ENCODE results near the gene KLHL9.

- TF ChIP-seq, protein P1, sequence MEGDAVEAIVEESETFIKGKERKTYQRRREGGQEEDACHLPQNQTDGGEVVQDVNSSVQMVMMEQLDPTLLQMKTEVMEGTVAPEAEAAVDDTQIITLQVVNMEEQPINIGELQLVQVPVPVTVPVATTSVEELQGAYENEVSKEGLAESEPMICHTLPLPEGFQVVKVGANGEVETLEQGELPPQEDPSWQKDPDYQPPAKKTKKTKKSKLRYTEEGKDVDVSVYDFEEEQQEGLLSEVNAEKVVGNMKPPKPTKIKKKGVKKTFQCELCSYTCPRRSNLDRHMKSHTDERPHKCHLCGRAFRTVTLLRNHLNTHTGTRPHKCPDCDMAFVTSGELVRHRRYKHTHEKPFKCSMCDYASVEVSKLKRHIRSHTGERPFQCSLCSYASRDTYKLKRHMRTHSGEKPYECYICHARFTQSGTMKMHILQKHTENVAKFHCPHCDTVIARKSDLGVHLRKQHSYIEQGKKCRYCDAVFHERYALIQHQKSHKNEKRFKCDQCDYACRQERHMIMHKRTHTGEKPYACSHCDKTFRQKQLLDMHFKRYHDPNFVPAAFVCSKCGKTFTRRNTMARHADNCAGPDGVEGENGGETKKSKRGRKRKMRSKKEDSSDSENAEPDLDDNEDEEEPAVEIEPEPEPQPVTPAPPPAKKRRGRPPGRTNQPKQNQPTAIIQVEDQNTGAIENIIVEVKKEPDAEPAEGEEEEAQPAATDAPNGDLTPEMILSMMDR (IDR thresholded peaks at IDR 0.05), result no peak
- no peak for TF ChIP-seq POLR2A (IDR thresholded peaks at IDR 0.05)
Measured at GRCh38 chr9:21324047-21324446, 11.2 kb downstream of the KLHL9 start.
